ENCODE results near the gene TDRD7.
A peak's percentile ranks its signal among the peaks of the same experiment; 100 is the strongest.

Gene TDRD7

GRCh38 chr9:97500263-97500662, 88.4 kb downstream of the TDRD7 start:
- TF ChIP-seq ZFX (IDR thresholded peaks at IDR 0.05; ENCODE audit: borderline replicate concordance) (no peak), CTCF (IDR thresholded peaks at IDR 0.05) (no peak)

GRCh38 chr9:97500765-97501176, 88.9 kb downstream of the TDRD7 start:
- no peak overlapping the region for H3K27ac ChIP-seq
- TF ChIP-seq CTCF (IDR thresholded peaks at IDR 0.05) (no peak), ZFX (IDR thresholded peaks at IDR 0.05; ENCODE audit: borderline replicate concordance) (no peak)

More at GRCh38 chr9:97500263-97500662, 88.4 kb downstream of the TDRD7 start:
- no peak overlapping the region for H3K27ac ChIP-seq

GRCh38 chr9:97501177-97501971, 89.5 kb downstream of the TDRD7 start, which contains the start of gene TMOD1:
TMOD1 (plus strand) TSS chr9:97501666; CDS start chr9:97524189, 22,523 bp downstream.
- TF ChIP-seq ZFX (IDR thresholded peaks at IDR 0.05; ENCODE audit: borderline replicate concordance): no peak
- peak; percentile 71 for TF ChIP-seq CTCF (IDR thresholded peaks at IDR 0.05)
- H3K27ac ChIP-seq: no peak within 1 kb of the TSS

- H3K27ac ChIP-seq: no peak overlapping the region
- TF ChIP-seq ZFX (IDR thresholded peaks at IDR 0.05; ENCODE audit: borderline replicate concordance) (no peak), CTCF (IDR thresholded peaks at IDR 0.05) (no peak)
Measured at GRCh38 chr9:97501972-97502221, 90.0 kb downstream of the TDRD7 start.

- no peak overlapping the region for H3K27ac ChIP-seq
- TF ChIP-seq CTCF (IDR thresholded peaks at IDR 0.05) (no peak), ZFX (IDR thresholded peaks at IDR 0.05; ENCODE audit: borderline replicate concordance) (no peak)
Measured at GRCh38 chr9:97502222-97502983, 90.5 kb downstream of the TDRD7 start.

GRCh38 chr9:97502984-97503861, 91.3 kb downstream of the TDRD7 start:
- H3K27ac ChIP-seq: no peak overlapping the region
- TF ChIP-seq CTCF (IDR thresholded peaks at IDR 0.05) (no peak), ZFX (IDR thresholded peaks at IDR 0.05; ENCODE audit: borderline replicate concordance) (no peak)

Data from 22Rv1 (cell line).